HEK293 (cell line): Measurements from ENCODE around the gene PCTP.

Source experiments
- CTCF ChIA-PET: fragments of 350-600 bp; formaldehyde crosslinking; extraction: SDS; loops from one replicate; lab custom pipeline; 2021; ENCODE audit warnings: antibody characterized with exemption; lab: Yijun Ruan, JAX
- POLR2A ChIA-PET: fragments of 300-600 bp; formaldehyde crosslinking; extraction: SDS; loops from one replicate; lab custom pipeline; 2020; ENCODE audit warnings: antibody characterized with exemption, inconsistent platforms; lab: Yijun Ruan, JAX
- H3K27ac ChIP-seq: fragments of 200-500 bp; sonication (Bioruptor generic); 2 replicates; pipeline ENCODE4 v1.5.1; 2014; ENCODE audit warnings: low read depth, low read length, control low read depth, inconsistent platforms; ENCODE audit errors: extremely low read depth
- H3K36me3 ChIP-seq, 2 experiments: fragments of 200-500 bp in 1 of 2; sonication (Bioruptor generic) in 1 of 2; 1 replicate in 1 of 2; 2 replicates in 1 of 2; pipeline ENCODE4 v1.5.1; 2014 to 2017; ENCODE audit warnings: inconsistent platforms in 2 of 2, low read length in 2 of 2; ENCODE audit not compliant: control insufficient read depth in 2 of 2, insufficient read depth in 1 of 2
- H3K4me1 ChIP-seq: fragments of 200-500 bp; sonication (Bioruptor generic); 2 replicates; pipeline ENCODE4 v1.5.1; 2014; ENCODE audit warnings: mild to moderate bottlenecking, low read length, inconsistent platforms; ENCODE audit not compliant: control insufficient read depth, insufficient read depth
- H3K4me3 ChIP-seq: 2 replicates; pipeline ENCODE4 v1.5.1; 2011; ENCODE audit warnings: low read depth, mild to moderate bottlenecking, control low read depth, low read length, moderate library complexity
- H3K9me3 ChIP-seq: fragments of 200-500 bp; sonication (Bioruptor generic); 2 replicates; pipeline ENCODE4 v1.5.1; 2014; ENCODE audit warnings: low read depth, low read length, inconsistent platforms; ENCODE audit not compliant: control insufficient read depth, insufficient read depth
- AEBP2 ChIP-seq: fragments of 450-650 bp; formaldehyde crosslinking; IDR thresholded peaks from 2 replicates; pipeline ENCODE4 v1.5.1; 2016; ENCODE audit warnings: missing biosample characterization, missing genetic modification characterization, borderline replicate concordance
- BCL11B ChIP-seq: fragments of 450-650 bp; formaldehyde crosslinking; IDR thresholded peaks from 2 replicates; pipeline ENCODE4 v1.5.1; 2016; ENCODE audit warnings: low read depth, missing biosample characterization, missing genetic modification characterization
- GLIS2 ChIP-seq: fragments of 450-650 bp; formaldehyde crosslinking; IDR thresholded peaks from 2 replicates; pipeline ENCODE4 v1.5.1; 2016; ENCODE audit warnings: missing biosample characterization, missing genetic modification characterization
- KLF16 ChIP-seq: fragments of 450-650 bp; formaldehyde crosslinking; IDR thresholded peaks from 2 replicates; pipeline ENCODE4 v1.5.1; 2017; ENCODE audit warnings: missing biosample characterization, missing genetic modification characterization
- MZF1 ChIP-seq: fragments of 450-650 bp; formaldehyde crosslinking; IDR thresholded peaks from 2 replicates; pipeline ENCODE4 v1.5.1; 2017; ENCODE audit warnings: missing biosample characterization, missing genetic modification characterization, borderline replicate concordance
- PRDM1 ChIP-seq: fragments of 450-650 bp; formaldehyde crosslinking; IDR thresholded peaks from 2 replicates; pipeline ENCODE4; 2016; ENCODE audit warnings: missing biosample characterization, missing genetic modification characterization
- SP3 ChIP-seq: fragments of 450-650 bp; formaldehyde crosslinking; IDR thresholded peaks from 2 replicates; pipeline ENCODE4 v1.5.1; 2016; ENCODE audit warnings: missing biosample characterization, missing genetic modification characterization
- TCF7L2 ChIP-seq: IDR thresholded peaks from 2 replicates; pipeline ENCODE4 v1.6.1; 2011; ENCODE audit warnings: low read depth, mild to moderate bottlenecking, inconsistent platforms, low read length, moderate library complexity, borderline replicate concordance
- YY1 ChIP-seq: fragments of 450-650 bp; formaldehyde crosslinking; IDR thresholded peaks from 2 replicates; pipeline ENCODE4 v1.5.1; 2018; ENCODE audit warnings: missing biosample characterization, missing genetic modification characterization
- ZBTB1 ChIP-seq: fragments of 450-650 bp; formaldehyde crosslinking; IDR thresholded peaks from 2 replicates; pipeline ENCODE4 v1.5.1; 2016; ENCODE audit warnings: missing biosample characterization, missing genetic modification characterization
- ZBTB20 ChIP-seq: fragments of 450-650 bp; formaldehyde crosslinking; IDR thresholded peaks from 2 replicates; pipeline ENCODE4 v1.5.1; 2016; ENCODE audit warnings: missing biosample characterization, missing genetic modification characterization
- ZBTB26 ChIP-seq: fragments of 450-650 bp; formaldehyde crosslinking; optimal IDR thresholded peaks from 2 replicates; pipeline ENCODE3; 2016; ENCODE audit warnings: missing biosample characterization, mild to moderate bottlenecking, missing genetic modification characterization
- ZBTB48 ChIP-seq: fragments of 450-650 bp; formaldehyde crosslinking; IDR thresholded peaks from 2 replicates; pipeline ENCODE4 v1.5.1; 2016; ENCODE audit warnings: missing biosample characterization, missing genetic modification characterization
- ZBTB8A ChIP-seq: fragments of 450-650 bp; formaldehyde crosslinking; IDR thresholded peaks from 2 replicates; pipeline ENCODE4 v1.5.1; 2016; ENCODE audit warnings: missing biosample characterization, missing genetic modification characterization
- ZFP37 ChIP-seq: fragments of 450-650 bp; formaldehyde crosslinking; IDR thresholded peaks from 2 replicates; pipeline ENCODE4 v1.5.1; 2016; ENCODE audit warnings: missing biosample characterization, missing genetic modification characterization
- ZIC2 ChIP-seq: fragments of 450-650 bp; formaldehyde crosslinking; IDR thresholded peaks from 2 replicates; pipeline ENCODE4 v1.5.1; 2016; ENCODE audit warnings: missing biosample characterization, missing genetic modification characterization
- ZNF148 ChIP-seq: fragments of 450-650 bp; formaldehyde crosslinking; IDR thresholded peaks from 2 replicates; pipeline ENCODE4 v1.5.0; 2017; ENCODE audit warnings: missing biosample characterization, missing genetic modification characterization, borderline replicate concordance
- ZNF16 ChIP-seq: fragments of 450-650 bp; formaldehyde crosslinking; IDR thresholded peaks from 2 replicates; pipeline ENCODE4 v1.5.1; 2016; ENCODE audit warnings: low read depth, missing biosample characterization, missing genetic modification characterization
- ZNF335 ChIP-seq: fragments of 450-650 bp; formaldehyde crosslinking; conservative IDR thresholded peaks from 2 replicates; pipeline ENCODE4 v1.5.1; 2016; ENCODE audit warnings: missing biosample characterization, missing genetic modification characterization
- ZNF341 ChIP-seq: fragments of 450-650 bp; formaldehyde crosslinking; IDR thresholded peaks from 2 replicates; pipeline ENCODE4; 2016; ENCODE audit warnings: low read depth, missing biosample characterization, missing genetic modification characterization
- ZNF366 ChIP-seq: fragments of 450-650 bp; formaldehyde crosslinking; conservative IDR thresholded peaks from 2 replicates; pipeline ENCODE4 v1.5.1; 2016; ENCODE audit warnings: missing biosample characterization, missing genetic modification characterization
- ZNF449 ChIP-seq: fragments of 450-650 bp; formaldehyde crosslinking; IDR thresholded peaks from 2 replicates; pipeline ENCODE4 v1.5.1; 2017; ENCODE audit warnings: missing biosample characterization, mild to moderate bottlenecking, missing genetic modification characterization, moderate library complexity
- ZNF514 ChIP-seq: fragments of 450-650 bp; formaldehyde crosslinking; IDR thresholded peaks from 2 replicates; pipeline ENCODE4 v1.5.1; 2016; ENCODE audit warnings: missing biosample characterization, missing genetic modification characterization
- ZNF529 ChIP-seq: fragments of 450-650 bp; formaldehyde crosslinking; IDR thresholded peaks from 2 replicates; pipeline ENCODE4 v1.5.1; 2017; ENCODE audit warnings: missing genetic modification characterization, missing biosample characterization; ENCODE audit not compliant: insufficient replicate concordance
- ZNF548 ChIP-seq: fragments of 450-650 bp; formaldehyde crosslinking; IDR thresholded peaks from 2 replicates; pipeline ENCODE4 v1.5.1; 2016; ENCODE audit warnings: missing biosample characterization, missing genetic modification characterization
- ZNF549 ChIP-seq: fragments of 450-650 bp; IDR thresholded peaks from 2 replicates; pipeline ENCODE4 v1.5.1; 2018; ENCODE audit warnings: missing biosample characterization, missing genetic modification characterization, mild to moderate bottlenecking, inconsistent platforms, moderate library complexity
- ZNF571 ChIP-seq: fragments of 450-650 bp; formaldehyde crosslinking; IDR thresholded peaks from 2 replicates; pipeline ENCODE4 v1.5.0; 2017; ENCODE audit warnings: missing biosample characterization, missing genetic modification characterization
- ZNF621 ChIP-seq: fragments of 450-650 bp; formaldehyde crosslinking; IDR thresholded peaks from 2 replicates; pipeline ENCODE4 v1.5.1; 2017; ENCODE audit warnings: missing biosample characterization, missing genetic modification characterization
- ZNF830 ChIP-seq: fragments of 450-650 bp; IDR thresholded peaks from 2 replicates; pipeline ENCODE4 v1.5.0; 2018; ENCODE audit warnings: missing biosample characterization, missing genetic modification characterization, low read depth, mild to moderate bottlenecking, moderate library complexity
- ZSCAN23 ChIP-seq: fragments of 450-650 bp; formaldehyde crosslinking; IDR thresholded peaks from 2 replicates; pipeline ENCODE4 v1.5.1; 2016; ENCODE audit warnings: missing biosample characterization, missing genetic modification characterization
- ZSCAN30 ChIP-seq: fragments of 450-650 bp; IDR thresholded peaks from 2 replicates; pipeline ENCODE4 v1.5.1; 2018; ENCODE audit warnings: missing biosample characterization, mild to moderate bottlenecking, missing genetic modification characterization, moderate library complexity
- ZXDB ChIP-seq: fragments of 450-650 bp; formaldehyde crosslinking; IDR thresholded peaks from 2 replicates; pipeline ENCODE4 v1.5.1; 2016; ENCODE audit warnings: missing biosample characterization, missing genetic modification characterization

The PCTP gene

GRCh38 chr17:55750750-55751657 is at the start of gene PCTP:
TSS of gene PCTP (plus strand) at chr17:55751051. CDS start at chr17:55751104, 53 bp downstream.
- Histone ChIP-seq H3K36me3 (peaks cover 0 to 16% of the 10 kb centered on the region in 2 experiments; a peak in 1 of 3 replicates), H3K4me3 (peak within 1 kb of the TSS; percentile 87), H3K4me1 (peaks cover 7% of the 10 kb centered on the region; the same call in 1 of the 2 replicates), H3K27ac (peak within 1 kb of the TSS; percentile 77), H3K9me3 (no peaks in the 10 kb centered on the region)
- POLR2A ChIA-PET, result interaction anchor here (0.6 to 2.0 kb wide), 18 partner anchors 9 to 251 kb away, joined by 3 to 22 read pairs (median 5); partner anchors contain the start of gene TMEM100
- CTCF ChIA-PET, result interaction anchor here (0.6 to 5.0 kb wide), 8 partner anchors 15 to 745 kb away, joined by 3 to 46 read pairs (median 4); no protein-coding TSS in a partner anchor
- TF ChIP-seq ZNF548 (tag by site-specific recombination), result no peak
- TF ChIP-seq ZBTB1, result no peak
- TF ChIP-seq ZNF148, result no peak
- TF ChIP-seq ZSCAN23 (tag by site-specific recombination), result no peak
- peak; percentile 55; the same call in 1 of the 2 replicates for TF ChIP-seq ZIC2 (tag by site-specific recombination)
- peak; percentile 93 for TF ChIP-seq SP3 (tag by site-specific recombination)
- TF ChIP-seq ZNF571 (tag by site-specific recombination), result no peak
- TF ChIP-seq ZNF830, result no peak
- no peak for TF ChIP-seq TCF7L2
- TF ChIP-seq ZNF621 (tag by site-specific recombination), result no peak
- TF ChIP-seq ZBTB20 (tag by site-specific recombination), result peak; percentile 69; the same call in 1 of the 2 replicates
- no peak for TF ChIP-seq ZNF549 (tag by site-specific recombination)
- TF ChIP-seq ZNF366, result peak; percentile 89
- peak; percentile 99 for TF ChIP-seq ZNF335 (tag by site-specific recombination)
- no peak for TF ChIP-seq ZNF341 (tag by site-specific recombination)
- no peak for TF ChIP-seq AEBP2 (tag by site-specific recombination)
- TF ChIP-seq BCL11B (tag by site-specific recombination), result peak; percentile 76; the same call in 1 of the 2 replicates
- TF ChIP-seq ZXDB (tag by site-specific recombination), result peak; percentile 87
- TF ChIP-seq ZNF529 (tag by site-specific recombination), result no peak
- TF ChIP-seq GLIS2 (tag by site-specific recombination), result peak; percentile 91
- no peak for TF ChIP-seq ZNF514 (tag by site-specific recombination)
- peak; percentile 35; the same call in 1 of the 2 replicates for TF ChIP-seq ZBTB48 (tag by site-specific recombination)
- TF ChIP-seq ZNF449 (tag by site-specific recombination), result peak; percentile 56; the same call in 1 of the 2 replicates
- no peak for TF ChIP-seq MZF1 (tag by site-specific recombination)
- TF ChIP-seq PRDM1 (tag by site-specific recombination), result peak; percentile 67
- TF ChIP-seq ZBTB8A, result no peak
- peak; percentile 77; the same call in 1 of the 2 replicates for TF ChIP-seq KLF16
- TF ChIP-seq ZBTB26, result peak; percentile 41
- TF ChIP-seq YY1, result no peak
- peak; percentile 80; the same call in 1 of the 2 replicates for TF ChIP-seq ZFP37 (tag by site-specific recombination)
- peak; percentile 56; the same call in 1 of the 2 replicates for TF ChIP-seq ZSCAN30 (tag by site-specific recombination)
- TF ChIP-seq ZNF16, result no peak
